ENCODE measurements around the gene ETDC.

Gene ETDC

GRCh38 chrX:135345107-135345589 is 35.9 kb downstream of the ETDC start:
- no peak for DNase-seq (ENCODE audit: low read depth in 4 of 4, low spot score in 1 of 4)

- no peak for DNase-seq (ENCODE audit: low read depth in 4 of 4, low spot score in 1 of 4)
These were observed 37.7 kb downstream of the ETDC start for GRCh38 chrX:135346975-135347374.

- DNase-seq (ENCODE audit: low read depth in 4 of 4, low spot score in 1 of 4): no peak
These were observed 38.2 kb downstream of the ETDC start for GRCh38 chrX:135347381-135348016.

GRCh38 chrX:135354288-135354687 is 45.0 kb downstream of the ETDC start:
- DNase-seq (ENCODE audit: low read depth in 4 of 4, low spot score in 1 of 4): no peak

Data from stimulated activated CD4-positive, alpha-beta T cell treated with anti-CD3 and anti-CD28 coated beads, Interleukin-1b, Interleukin-23, amount 100 ng/mL, for 24 hours (primary cell).